Neuronal stem cell (in vitro differentiated cells): ENCODE data around the gene PERCC1.

Source experiments
- DNase-seq: peaks from one replicate; pipeline ENCODE4 v3.0.0-alpha.2; 2013; ENCODE audit warnings: low spot score
- H2AFZ ChIP-seq: one replicate; pipeline ENCODE4 v1.6.1; 2013; ENCODE audit warnings: mild to moderate bottlenecking, low read length, inconsistent platforms
- H2AK5ac ChIP-seq: 2 replicates; pipeline ENCODE4 v1.6.1; 2013; ENCODE audit warnings: low read depth, mild to moderate bottlenecking, inconsistent platforms, low read length, moderate library complexity, mixed read lengths
- H2BK120ac ChIP-seq: 2 replicates; pipeline ENCODE4 v1.6.1; 2013; ENCODE audit warnings: low read depth, mild to moderate bottlenecking, inconsistent platforms, low read length, moderate library complexity, mixed read lengths
- H2BK12ac ChIP-seq: one replicate; pipeline ENCODE4 v1.6.1; 2013; ENCODE audit warnings: low read length, inconsistent platforms
- H2BK15ac ChIP-seq: 2 replicates; pipeline ENCODE4 v1.6.1; 2013; ENCODE audit warnings: mild to moderate bottlenecking, low read length, inconsistent platforms, mixed read lengths
- H2BK5ac ChIP-seq: one replicate; pipeline ENCODE4 v1.6.1; 2013; ENCODE audit warnings: inconsistent platforms, mild to moderate bottlenecking, low read length, moderate library complexity
- H3K14ac ChIP-seq: one replicate; pipeline ENCODE4 v1.6.1; 2013; ENCODE audit warnings: low read length, inconsistent platforms
- H3K18ac ChIP-seq: 2 replicates; pipeline ENCODE4 v1.6.1; 2013; ENCODE audit warnings: low read length, inconsistent platforms
- H3K23ac ChIP-seq: 2 replicates; pipeline ENCODE4 v1.6.1; 2013; ENCODE audit warnings: low read depth, mild to moderate bottlenecking, mixed read lengths, low read length, inconsistent platforms; ENCODE audit not compliant: poor library complexity
- H3K27ac ChIP-seq: replicated peaks from 3 replicates; pipeline ENCODE4 v1.5.1; 2013; ENCODE audit warnings: low read length, inconsistent platforms
- H3K27me3 ChIP-seq, 3 experiments: 2 replicates each; pipeline ENCODE4 v1.6.1; 2013; ENCODE audit warnings: low read length in 3 of 3, mild to moderate bottlenecking in 2 of 3, inconsistent platforms in 1 of 3, low read depth in 1 of 3, mixed read lengths in 1 of 3, moderate library complexity in 1 of 3; ENCODE audit not compliant: control insufficient read depth in 3 of 3, insufficient read depth in 3 of 3
- H3K36me3 ChIP-seq, 2 donors: replicated peaks in 1 of 2; 2 replicates each; pipeline ENCODE4 v1.6.1; 2013; ENCODE audit warnings: low read length in 2 of 2; ENCODE audit not compliant: control insufficient read depth in 2 of 2, insufficient read depth in 2 of 2
- H3K4ac ChIP-seq: 2 replicates; pipeline ENCODE4 v1.6.1; 2013; ENCODE audit warnings: inconsistent platforms, mild to moderate bottlenecking, low read length, moderate library complexity
- H3K4me1 ChIP-seq, 2 donors: 1 replicate in 1 of 2; 2 replicates in 1 of 2; pipeline ENCODE4 v1.6.1; 2013; ENCODE audit warnings: low read length in 2 of 2, low read depth in 1 of 2; ENCODE audit not compliant: control insufficient read depth in 2 of 2, insufficient read depth in 1 of 2
- H3K4me2 ChIP-seq: one replicate; pipeline ENCODE4 v1.6.1; 2013; ENCODE audit warnings: mild to moderate bottlenecking, low read length, inconsistent platforms; ENCODE audit not compliant: insufficient read depth, poor library complexity, severe bottlenecking
- H3K4me3 ChIP-seq, 2 donors: 2 replicates each; pipeline ENCODE4 v1.5.1; 2013; ENCODE audit warnings: low read length in 2 of 2, mild to moderate bottlenecking in 2 of 2, inconsistent platforms in 1 of 2, moderate library complexity in 1 of 2
- H3K79me1 ChIP-seq: one replicate; pipeline ENCODE4 v1.6.1; 2013; ENCODE audit warnings: low read depth, mild to moderate bottlenecking, inconsistent platforms, low read length, moderate library complexity
- H3K9ac ChIP-seq: one replicate; pipeline ENCODE4 v1.6.1; 2013; ENCODE audit warnings: mild to moderate bottlenecking, low read depth, low read length, inconsistent platforms; ENCODE audit not compliant: poor library complexity
- H3K9me3 ChIP-seq, 2 donors: replicated peaks in 1 of 2; 2 replicates each; pipeline versions ENCODE3 to v1.6.1; 2013; ENCODE audit warnings: low read length in 2 of 2, mild to moderate bottlenecking in 2 of 2, inconsistent platforms in 1 of 2, low read depth in 1 of 2, mixed read lengths in 1 of 2, moderate library complexity in 1 of 2; ENCODE audit not compliant: control insufficient read depth in 2 of 2, insufficient read depth in 1 of 2
- H4K8ac ChIP-seq: one replicate; pipeline ENCODE4 v1.6.1; 2013; ENCODE audit warnings: low read depth, mild to moderate bottlenecking, inconsistent platforms, low read length, moderate library complexity
- H4K91ac ChIP-seq: one replicate; pipeline ENCODE4 v1.6.1; 2013; ENCODE audit warnings: low read length, low read depth, mild to moderate bottlenecking, inconsistent platforms; ENCODE audit not compliant: poor library complexity
- WGBS, 2 donors: extraction: QIAGEN DNeasy Blood & Tissue Kit; methylation state at CpG; one replicate each; pipeline ENCODE4 v1.1.7; 2013; ENCODE audit warnings: missing lambda C conversion rate in 2 of 2, mixed read lengths in 1 of 2; ENCODE audit not compliant: insufficient read length in 2 of 2, insufficient replicate concordance in 1 of 2; ENCODE audit errors: extremely low coverage in 2 of 2; 5-methylcytosine and 5-hydroxymethylcytosine counted together

Gene PERCC1

DNA sequence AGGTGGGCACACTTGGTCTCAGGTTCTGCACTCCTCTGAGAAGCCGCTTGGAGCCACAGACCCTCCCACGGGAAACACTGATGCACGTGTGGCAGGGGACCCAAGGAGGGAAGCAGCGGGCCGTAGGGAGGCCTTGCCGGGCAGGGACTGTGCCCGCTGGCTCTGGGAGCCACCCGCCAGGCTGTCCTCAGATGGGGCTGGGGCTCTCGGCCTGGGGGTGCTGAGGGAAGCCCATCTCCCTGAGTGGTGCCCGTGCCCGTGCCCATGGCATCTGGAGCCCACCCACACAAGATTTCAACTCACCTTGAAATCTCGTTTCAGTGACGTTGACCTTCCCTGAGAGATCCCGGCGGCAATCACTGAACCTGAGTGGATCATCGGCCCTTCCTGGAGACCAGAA is 26.1 kb downstream of the PERCC1 start:
- no peak overlapping the region for H3K18ac ChIP-seq
- H2AK5ac ChIP-seq = no peak overlapping the region
- no CpG with 5 or more reads among the region's 16 CpGs for WGBS, 2 donors
- H3K27ac ChIP-seq = no peak overlapping the region
- peaks cover 5% of the 10 kb centered on the region for H3K79me1 ChIP-seq
- H3K4me1 ChIP-seq = no peaks in the 10 kb centered on the region
- no peak overlapping the region for H2BK5ac ChIP-seq
- H4K8ac ChIP-seq = no peak overlapping the region
- no peak overlapping the region for H3K4me2 ChIP-seq
- no peaks in the 10 kb centered on the region for H3K27me3 ChIP-seq
- peaks cover 25 to 74% of the 10 kb centered on the region in 2 donors for H3K36me3 ChIP-seq
- no peak overlapping the region for H3K4me3 ChIP-seq
- H3K23ac ChIP-seq = no peak overlapping the region
- H2BK120ac ChIP-seq = no peak overlapping the region
- H3K14ac ChIP-seq = no peak overlapping the region
- no peak overlapping the region for H3K4ac ChIP-seq
- no peaks in the 10 kb centered on the region for H3K9me3 ChIP-seq
- no peak for DNase-seq
- no peak overlapping the region for H2BK15ac ChIP-seq
- no peak overlapping the region for H4K91ac ChIP-seq
- H3K9ac ChIP-seq = no peak overlapping the region
- no peak overlapping the region for H2BK12ac ChIP-seq
- no peak overlapping the region for H2AFZ ChIP-seq

DNA sequence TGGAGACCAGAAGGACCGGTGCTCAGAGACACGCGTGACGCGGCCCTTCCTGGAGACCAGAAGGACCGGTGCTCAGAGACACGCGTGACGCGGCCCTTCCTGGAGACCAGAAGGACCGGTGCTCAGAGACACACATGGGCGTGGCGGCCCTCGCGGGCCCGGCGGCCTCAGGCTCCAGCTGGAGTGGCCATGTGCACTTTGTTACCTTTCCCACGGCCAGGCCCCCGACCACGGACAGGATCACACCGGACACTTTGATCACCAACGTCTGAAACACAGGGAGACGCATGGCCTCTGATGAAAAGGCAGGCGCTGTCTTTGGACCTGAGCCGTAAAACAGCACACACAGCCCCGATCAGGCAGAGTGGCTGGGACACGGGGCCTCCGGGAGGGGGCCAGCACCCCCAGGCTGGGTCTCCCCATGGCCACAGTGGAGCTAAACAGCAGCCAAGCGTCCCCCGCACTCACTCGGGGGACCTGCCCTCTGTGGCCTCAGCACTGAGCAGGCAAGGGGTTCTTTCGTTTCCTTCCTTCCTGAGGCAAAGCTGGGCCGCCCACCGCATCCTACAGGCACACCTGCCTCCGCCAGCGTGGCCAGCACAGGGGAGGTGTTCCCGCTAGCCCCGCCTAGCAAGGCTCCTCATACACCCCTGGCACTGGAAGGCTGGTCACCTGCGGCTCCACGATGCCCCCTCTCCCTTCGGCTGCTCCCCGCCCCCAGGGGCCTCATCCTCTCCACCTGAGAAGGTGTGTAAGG is 26.8 kb downstream of the PERCC1 start:
- peaks cover 5% of the 10 kb centered on the region for H3K79me1 ChIP-seq
- H3K36me3 ChIP-seq = peaks cover 21 to 70% of the 10 kb centered on the region in 2 donors

DNA sequence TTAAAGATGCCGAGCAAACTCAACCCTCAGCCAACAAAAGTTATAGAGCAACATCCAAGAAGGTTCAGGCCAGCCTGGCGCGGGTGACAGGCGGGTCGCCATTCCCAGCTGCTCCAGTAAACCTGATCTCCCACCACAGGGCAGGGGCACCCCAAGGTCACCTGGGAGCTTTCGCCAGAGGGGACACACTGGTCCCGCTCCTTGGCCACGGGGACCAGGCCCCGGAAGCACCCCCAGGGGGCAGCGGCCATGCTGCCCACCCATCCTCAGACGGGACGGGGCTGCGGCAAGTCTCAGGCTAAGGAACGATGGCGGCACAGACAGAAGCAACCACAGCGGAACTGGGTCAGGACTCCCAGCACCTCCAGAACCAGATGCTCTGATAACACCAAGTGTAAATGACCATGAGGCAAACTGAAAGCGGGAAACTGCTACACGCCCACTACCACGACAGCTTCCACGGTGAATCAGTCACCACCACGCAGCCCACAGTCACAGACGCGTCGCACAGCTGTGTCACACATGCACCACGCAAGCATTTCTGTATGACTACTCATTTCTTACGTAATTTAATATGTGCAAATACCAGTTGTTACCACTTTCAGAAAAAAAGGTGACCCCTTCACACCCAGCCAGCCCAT is 27.6 kb downstream of the PERCC1 start:
- Histone ChIP-seq H3K4me3 (no peak overlapping the region), H3K14ac (no peak overlapping the region), H3K4ac (no peak overlapping the region), H2BK15ac (no peak overlapping the region), H2BK12ac (no peak overlapping the region), H3K79me1 (peaks cover 5% of the 10 kb centered on the region), H3K27me3 (no peaks in the 10 kb centered on the region), H3K27ac (no peak overlapping the region), H2BK120ac (no peak overlapping the region), H4K91ac (no peak overlapping the region), H2BK5ac (no peak overlapping the region), H3K18ac (no peak overlapping the region), H4K8ac (no peak overlapping the region), H2AFZ (no peak overlapping the region), H3K9me3 (no peaks in the 10 kb centered on the region), H2AK5ac (no peak overlapping the region), H3K4me2 (no peak overlapping the region), H3K4me1 (no peaks in the 10 kb centered on the region), H3K9ac (no peak overlapping the region), H3K36me3 (peaks cover 18 to 66% of the 10 kb centered on the region in 2 donors), H3K23ac (no peak overlapping the region)
- WGBS, 2 donors = no CpG with 5 or more reads among the region's 26 CpGs
- no peak for DNase-seq

More for the DNA sequence above, 26.8 kb downstream of the PERCC1 start:
- H3K4me2 ChIP-seq = no peak overlapping the region
- H2BK12ac ChIP-seq = no peak overlapping the region
- no peak overlapping the region for H3K4ac ChIP-seq
- H2AFZ ChIP-seq = no peak overlapping the region
- H3K9ac ChIP-seq = no peak overlapping the region
- no peak overlapping the region for H2BK5ac ChIP-seq
- H2BK120ac ChIP-seq = no peak overlapping the region
- H2AK5ac ChIP-seq = no peak overlapping the region
- DNase-seq = no peak
- H3K18ac ChIP-seq = no peak overlapping the region
- WGBS, 2 donors = no CpG with 5 or more reads among the region's 42 CpGs
- H4K8ac ChIP-seq = no peak overlapping the region
- H3K4me1 ChIP-seq = no peaks in the 10 kb centered on the region
- H3K27me3 ChIP-seq = no peaks in the 10 kb centered on the region
- H2BK15ac ChIP-seq = no peak overlapping the region
- H3K9me3 ChIP-seq = no peaks in the 10 kb centered on the region
- no peak overlapping the region for H3K27ac ChIP-seq
- no peak overlapping the region for H3K14ac ChIP-seq
- no peak overlapping the region for H3K4me3 ChIP-seq
- H4K91ac ChIP-seq = no peak overlapping the region
- no peak overlapping the region for H3K23ac ChIP-seq

DNA sequence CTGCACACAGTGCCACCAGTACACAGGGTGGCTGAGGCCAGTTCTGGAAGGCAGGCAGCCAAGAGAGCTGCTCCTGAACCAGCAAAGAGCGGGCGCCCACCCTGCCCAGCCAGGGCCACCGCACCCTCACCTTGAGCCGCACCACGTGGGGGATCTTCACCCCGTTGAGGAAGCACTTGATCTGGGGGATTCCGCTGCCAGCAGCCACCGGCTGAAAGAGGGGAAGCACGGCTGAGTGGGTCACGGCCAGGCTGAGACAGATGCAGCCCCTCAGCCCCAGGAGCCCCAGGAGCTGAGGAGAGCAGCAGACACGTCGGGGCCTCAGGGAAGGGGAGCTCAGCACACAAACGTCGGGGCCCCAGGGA is 28.1 kb downstream of the PERCC1 start:
- Histone ChIP-seq H2AFZ (no peak overlapping the region), H3K9me3 (no peaks in the 10 kb centered on the region), H3K4ac (no peak overlapping the region), H3K4me2 (no peak overlapping the region), H2AK5ac (no peak overlapping the region), H3K79me1 (peaks cover 5% of the 10 kb centered on the region), H4K91ac (no peak overlapping the region), H2BK120ac (no peak overlapping the region), H3K9ac (no peak overlapping the region), H2BK15ac (no peak overlapping the region), H2BK12ac (no peak overlapping the region), H3K14ac (no peak overlapping the region), H3K27ac (no peak overlapping the region), H2BK5ac (no peak overlapping the region), H3K4me1 (no peaks in the 10 kb centered on the region), H3K27me3 (no peaks in the 10 kb centered on the region), H3K18ac (no peak overlapping the region), H3K36me3 (peaks cover 15 to 61% of the 10 kb centered on the region in 2 donors), H3K23ac (no peak overlapping the region), H3K4me3 (no peak overlapping the region), H4K8ac (no peak overlapping the region)
- no peak for DNase-seq
- no CpG with 5 or more reads among the region's 14 CpGs for WGBS, 2 donors
